NCI-H2227 (cell line): ENCODE results near the gene TGM5.
"Not testable (repeated sequence)": the region's sequence is repeated elsewhere in the genome, so short reads cannot be mapped to it uniquely, and the experiment has no call there.

Source experiments
- DNase-seq: peaks from one replicate; lab custom pipeline; 2025; ENCODE audit not compliant: unreplicated experiment; lab: John Stamatoyannopoulos, UW

Gene TGM5

GRCh38 chr15:43249699-43250203, 17.0 kb downstream of the TGM5 start:
- no peak for DNase-seq

DNA sequence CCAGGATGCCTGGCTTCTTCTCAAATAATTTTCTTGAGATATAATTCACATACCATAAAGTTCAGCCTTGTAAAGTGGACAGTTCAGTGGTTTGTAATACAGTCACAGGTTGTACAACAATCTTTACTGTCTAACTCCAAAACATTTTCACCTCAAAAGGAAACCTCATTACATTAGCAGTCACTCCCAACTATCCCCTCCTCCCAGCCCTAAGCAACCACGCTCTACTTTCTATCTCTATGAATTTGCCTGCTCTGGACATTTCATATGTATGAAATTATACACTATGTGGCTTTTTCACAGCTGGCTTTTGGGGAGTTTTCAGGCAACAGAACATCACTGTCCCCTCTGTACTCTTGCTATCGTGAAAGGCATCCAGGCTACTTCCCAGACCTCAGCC, 17.5 kb downstream of the TGM5 start:
- DNase-seq, result no peak

- no peak for DNase-seq
Observed at GRCh38 chr15:43246261-43246774, 20.4 kb downstream of the TGM5 start.

- DNase-seq, result no peak
Observed at GRCh38 chr15:43244092-43244491, 22.6 kb downstream of the TGM5 start.

DNA sequence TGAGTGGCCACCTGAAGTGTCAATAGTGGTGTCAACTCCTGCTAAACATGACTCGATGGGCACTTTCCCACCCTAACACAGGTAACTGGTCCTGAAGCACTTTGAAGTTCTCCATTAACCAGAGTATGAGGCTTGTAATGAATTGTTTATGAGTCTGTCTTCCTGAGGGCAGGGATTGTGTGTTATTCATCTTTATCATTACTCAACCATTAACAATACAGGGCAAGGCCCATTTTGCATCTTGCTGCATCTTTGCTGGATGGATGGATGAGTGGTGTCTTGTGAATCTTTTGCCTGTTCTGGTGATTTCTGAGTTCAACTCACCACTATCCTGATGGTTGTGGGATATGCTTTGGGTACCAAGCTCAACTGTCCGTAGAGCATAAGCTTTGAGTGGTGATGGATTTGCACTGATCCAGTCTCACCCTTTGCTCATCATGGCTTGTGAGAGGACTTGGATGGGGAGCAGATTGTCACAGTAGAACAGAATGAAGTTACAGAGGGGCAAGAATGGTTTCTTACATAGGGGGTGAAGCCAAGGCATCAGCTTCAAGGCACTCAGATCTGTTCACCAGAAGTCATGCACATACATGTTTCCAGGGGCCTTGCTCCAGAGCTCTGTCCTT, 23.6 kb downstream of the TGM5 start:
- no peak for DNase-seq

GRCh38 chr15:43242616-43243015, 24.1 kb downstream of the TGM5 start:
- no peak for DNase-seq

GRCh38 chr15:43241100-43241499, 25.6 kb downstream of the TGM5 start:
- DNase-seq, result no peak

- no peak for DNase-seq
Observed at GRCh38 chr15:43239732-43240491, 26.8 kb downstream of the TGM5 start.

- DNase-seq, result no peak
Observed at GRCh38 chr15:43238671-43239131, 28.0 kb downstream of the TGM5 start.

DNA sequence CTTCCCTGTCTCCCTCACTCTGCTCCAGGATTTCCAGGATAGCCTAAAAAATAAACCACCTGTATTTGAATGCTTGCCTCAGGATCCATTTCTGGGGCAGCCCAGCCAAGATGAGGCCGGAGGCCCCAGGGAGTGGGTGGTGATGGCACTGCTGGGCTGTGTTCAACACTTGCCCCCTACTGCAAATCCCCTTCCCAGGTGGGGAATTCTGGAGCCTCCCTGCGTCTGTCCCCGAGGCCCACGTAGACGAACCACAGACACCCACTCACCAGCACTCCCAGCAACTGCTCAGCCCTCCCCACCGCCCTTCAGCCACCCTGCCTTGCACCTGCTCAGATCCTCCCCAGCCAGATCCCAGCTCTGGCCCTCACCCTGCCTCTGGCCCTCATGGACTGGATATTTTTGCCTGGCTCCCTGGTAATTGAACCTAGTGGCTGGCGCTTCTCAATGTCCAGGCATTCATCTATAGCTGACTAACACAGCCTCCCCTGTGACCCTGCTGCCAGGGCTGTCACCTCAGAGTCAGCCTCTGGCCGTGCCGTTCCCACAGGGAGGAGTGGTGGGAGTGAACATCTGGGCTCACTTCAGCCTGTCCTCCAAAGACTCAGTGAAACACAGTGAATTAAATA, 28.8 kb downstream of the TGM5 start:
- no peak for DNase-seq

DNA sequence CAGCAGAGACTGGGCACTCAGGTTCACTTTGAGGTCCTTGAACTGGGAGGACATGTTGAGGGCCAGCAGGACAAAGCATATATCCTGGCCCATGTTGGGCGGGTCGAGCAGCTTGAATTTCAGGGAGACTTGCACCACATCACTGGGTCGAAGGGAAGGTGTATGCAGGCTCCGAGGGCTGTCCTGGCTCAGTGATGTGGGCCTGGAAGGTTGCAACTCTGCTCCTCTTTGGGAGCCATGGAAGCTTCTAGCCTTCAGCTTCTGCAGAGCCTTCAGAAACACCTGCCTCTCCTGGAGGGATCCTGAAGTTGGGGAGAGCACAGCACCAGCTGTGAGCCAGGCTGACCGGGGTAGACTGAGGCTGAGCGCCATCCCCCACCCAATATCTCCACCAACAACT, 31.2 kb downstream of the TGM5 start:
- no peak for DNase-seq

- DNase-seq, result no peak
Observed at GRCh38 chr15:43232289-43232874, 34.3 kb downstream of the TGM5 start.

DNA sequence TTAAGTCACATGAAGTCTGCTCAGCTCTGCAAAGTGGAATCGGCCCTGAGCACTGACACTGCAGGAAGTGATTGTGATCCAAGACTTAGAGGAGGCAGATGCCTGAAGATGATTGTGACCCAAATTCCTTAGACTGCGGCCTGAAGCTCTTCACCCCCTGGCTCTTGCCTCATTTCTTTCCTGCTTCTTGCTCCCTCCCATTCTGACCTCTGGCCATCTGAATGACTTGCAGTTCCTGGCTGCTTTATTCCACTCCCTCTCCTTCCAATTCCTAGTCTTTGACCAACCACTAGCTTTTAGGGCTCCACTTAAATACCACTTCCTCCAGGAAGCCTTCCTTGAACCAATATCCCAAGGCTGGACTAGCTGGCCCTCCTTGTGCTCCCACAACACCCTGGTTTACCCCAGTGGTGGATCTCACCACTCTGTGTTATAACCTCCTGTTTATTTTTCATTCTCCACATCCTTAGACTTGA, 36.0 kb downstream of the TGM5 start:
- DNase-seq, result no peak

DNA sequence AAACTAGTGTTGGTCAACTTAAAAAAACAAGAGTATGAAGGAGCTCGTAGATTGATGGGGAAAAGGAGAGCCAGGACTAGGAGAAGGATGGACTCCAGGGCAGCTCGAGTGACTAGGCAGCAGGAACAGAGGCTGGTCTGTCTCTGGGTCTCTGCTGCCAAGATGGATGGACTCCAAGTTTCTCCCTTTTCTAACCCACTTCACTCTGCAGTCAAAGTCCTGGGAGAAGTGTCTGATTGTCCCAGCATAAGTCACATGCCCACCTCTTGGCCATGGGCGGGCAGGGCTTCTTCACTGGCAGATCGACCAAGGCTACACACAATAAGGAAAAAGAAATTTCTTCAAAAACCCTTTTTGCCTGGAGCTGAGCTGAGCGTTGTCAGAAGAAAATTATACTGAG, 36.8 kb downstream of the TGM5 start:
- DNase-seq, result no peak

GRCh38 chr15:43226436-43227305, 40.1 kb downstream of the TGM5 start:
- DNase-seq, result peak; percentile 30

GRCh38 chr15:43225950-43226255, 40.8 kb downstream of the TGM5 start:
- DNase-seq, result not testable (repeated sequence)

- DNase-seq, result peak; percentile 46
Observed at GRCh38 chr15:43225201-43225949, 41.4 kb downstream of the TGM5 start.

DNA sequence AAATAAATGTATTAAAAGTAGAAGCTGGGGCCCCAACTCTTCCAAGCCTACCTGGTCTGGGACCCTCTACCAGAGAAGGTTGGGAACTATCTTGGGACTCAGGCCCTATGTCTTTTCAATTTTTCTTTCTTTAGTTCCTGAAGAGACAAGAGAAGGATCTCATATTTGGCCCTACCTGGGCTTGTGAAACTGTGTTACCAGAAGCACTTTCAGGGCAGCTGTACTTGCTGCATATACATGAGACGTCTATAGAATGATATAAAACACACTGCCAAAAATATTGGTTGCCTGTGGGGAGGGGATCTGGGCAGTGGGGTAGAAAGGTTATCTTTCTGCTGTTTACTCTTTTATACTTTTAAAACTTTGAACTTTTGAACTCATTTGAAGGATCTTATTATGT, 45.3 kb downstream of the TGM5 start:
- DNase-seq, result no peak

DNA sequence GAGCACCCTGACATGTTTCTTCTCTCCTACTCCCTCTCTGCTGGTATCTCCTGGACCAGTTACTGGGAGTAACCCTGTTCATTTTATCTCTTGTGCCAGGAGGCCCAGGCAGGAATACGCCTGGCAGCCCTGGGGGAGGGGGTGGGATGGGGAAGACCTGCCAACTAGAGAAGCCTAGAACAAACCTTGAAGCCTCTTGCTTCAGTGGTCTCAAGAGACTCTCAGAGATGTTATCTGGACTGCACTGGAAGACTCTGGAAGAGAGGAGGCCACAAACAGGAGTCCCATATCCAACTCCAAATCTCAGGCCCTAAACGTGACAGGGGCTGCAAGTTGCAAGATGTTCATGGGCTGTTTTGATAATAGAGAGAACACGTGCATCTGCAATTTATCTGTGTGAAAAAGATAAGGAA, 45.7 kb downstream of the TGM5 start, which contains the start of gene EPB42:
TSS of gene EPB42 (minus strand) at position 28 of the 413 bp plus-strand sequence. CDS start 193 bp downstream, outside the sequence.
- no peak for DNase-seq
